HG02678 (cell line): ENCODE data around the gene TIAL1.

Experiments
- ATAC-seq: cut with Tn5 transposase; IDR thresholded peaks from one replicate; pipeline ENCODE4 v1.9.1; 2021; ENCODE audit warnings: mild to moderate bottlenecking, moderate library complexity; ENCODE audit not compliant: unreplicated experiment

Gene TIAL1

GRCh38 chr10:119555178-119555784 is 41.5 kb downstream of the TIAL1 start:
- no peak for ATAC-seq

GRCh38 chr10:119550827-119551226 is 45.9 kb downstream of the TIAL1 start:
- ATAC-seq = no peak

- ATAC-seq = no peak
Observed at GRCh38 chr10:119549247-119549999, 47.3 kb downstream of the TIAL1 start.

- no peak for ATAC-seq
Observed at GRCh38 chr10:119546009-119546408, 50.8 kb downstream of the TIAL1 start.

GRCh38 chr10:119545310-119545709 is 51.5 kb downstream of the TIAL1 start:
- ATAC-seq = no peak

GRCh38 chr10:119543814-119544642 is 52.7 kb downstream of the TIAL1 start:
- no peak for ATAC-seq

GRCh38 chr10:119542988-119543813 is 53.6 kb downstream of the TIAL1 start:
- ATAC-seq = peak; percentile 45

- peak; percentile 69 for ATAC-seq
Observed at GRCh38 chr10:119542357-119542987, 54.3 kb downstream of the TIAL1 start, which contains the start of gene RGS10. Gene RGS10, minus strand, starts transcription at chr10:119542719. Its CDS starts 81 bp downstream, at chr10:119542638.

- ATAC-seq = peak; percentile 11
Observed at GRCh38 chr10:119541459-119542356, 55.1 kb downstream of the TIAL1 start.

- no peak for ATAC-seq
Observed at GRCh38 chr10:119541046-119541445, 55.7 kb downstream of the TIAL1 start.

GRCh38 chr10:119540038-119540437 is 56.7 kb downstream of the TIAL1 start:
- no peak for ATAC-seq

- no peak for ATAC-seq
Observed at GRCh38 chr10:119539359-119539825, 57.4 kb downstream of the TIAL1 start.

- ATAC-seq = no peak
Observed at GRCh38 chr10:119538632-119539358, 58.0 kb downstream of the TIAL1 start.

- ATAC-seq = no peak
Observed at GRCh38 chr10:119537953-119538630, 58.7 kb downstream of the TIAL1 start.

- no peak for ATAC-seq
Observed at GRCh38 chr10:119536508-119537025, 60.2 kb downstream of the TIAL1 start.

- no peak for ATAC-seq
Observed at GRCh38 chr10:119535837-119536507, 60.8 kb downstream of the TIAL1 start.

GRCh38 chr10:119535305-119535704 is 61.5 kb downstream of the TIAL1 start:
- no peak for ATAC-seq
